OCI-M1 (cell line): ENCODE data around the gene SFXN5.

Experiments used
- DNase-seq: peaks from one replicate; lab custom pipeline; 2025; lab: John Stamatoyannopoulos, UW

Gene SFXN5

DNA sequence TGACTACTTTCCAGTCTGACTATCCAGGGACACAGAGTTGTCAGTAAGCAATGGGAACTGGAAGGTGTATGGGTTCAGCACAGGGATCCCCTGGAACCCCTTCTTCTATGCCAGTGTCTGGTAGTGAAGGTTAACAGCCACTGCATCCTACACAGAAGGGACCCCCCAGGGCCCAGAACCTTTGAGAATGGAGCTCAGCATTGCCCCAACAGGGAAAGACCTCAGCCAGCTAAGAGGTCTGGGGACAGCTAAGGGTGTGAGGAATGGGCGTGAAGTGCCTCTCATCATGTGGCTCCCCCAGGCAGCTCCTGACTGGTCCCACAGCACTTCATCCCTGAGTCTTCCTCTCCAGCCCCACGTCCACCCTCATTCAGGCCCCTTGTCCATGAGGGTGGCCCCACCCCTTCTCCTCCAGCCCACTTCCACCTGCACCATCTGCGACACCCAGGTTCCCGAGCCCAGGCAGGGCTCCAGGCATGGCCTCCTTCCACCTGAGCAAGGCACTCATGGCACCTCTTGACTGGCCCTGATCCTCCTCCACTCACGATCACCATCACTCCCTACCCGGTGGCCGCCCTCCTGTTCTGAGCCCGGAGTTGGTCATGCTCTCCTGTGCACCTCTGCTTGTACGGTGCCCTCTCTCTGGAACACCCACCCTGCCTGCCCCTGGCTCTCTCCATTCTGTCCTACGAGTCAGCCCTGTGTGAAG, 77.1 kb downstream of the SFXN5 start:
- DNase-seq, result no peak

DNA sequence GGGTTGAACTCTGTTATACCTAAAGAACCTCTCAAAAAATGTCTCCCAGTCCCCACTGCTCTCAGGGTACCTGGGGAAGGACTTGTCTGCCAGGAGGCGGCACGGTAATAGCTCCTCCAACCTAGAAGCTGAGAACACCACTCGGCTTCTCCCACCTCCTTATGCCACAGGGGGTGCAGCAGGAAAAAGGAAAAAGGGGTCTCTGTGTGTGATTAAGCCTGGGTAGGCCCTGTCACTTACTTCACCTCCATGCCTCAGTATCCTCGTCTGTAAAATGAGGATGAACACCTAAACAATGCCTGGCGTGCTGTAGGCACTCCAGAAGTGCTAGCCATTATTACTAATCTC, 77.6 kb downstream of the SFXN5 start:
- DNase-seq, result no peak

DNA sequence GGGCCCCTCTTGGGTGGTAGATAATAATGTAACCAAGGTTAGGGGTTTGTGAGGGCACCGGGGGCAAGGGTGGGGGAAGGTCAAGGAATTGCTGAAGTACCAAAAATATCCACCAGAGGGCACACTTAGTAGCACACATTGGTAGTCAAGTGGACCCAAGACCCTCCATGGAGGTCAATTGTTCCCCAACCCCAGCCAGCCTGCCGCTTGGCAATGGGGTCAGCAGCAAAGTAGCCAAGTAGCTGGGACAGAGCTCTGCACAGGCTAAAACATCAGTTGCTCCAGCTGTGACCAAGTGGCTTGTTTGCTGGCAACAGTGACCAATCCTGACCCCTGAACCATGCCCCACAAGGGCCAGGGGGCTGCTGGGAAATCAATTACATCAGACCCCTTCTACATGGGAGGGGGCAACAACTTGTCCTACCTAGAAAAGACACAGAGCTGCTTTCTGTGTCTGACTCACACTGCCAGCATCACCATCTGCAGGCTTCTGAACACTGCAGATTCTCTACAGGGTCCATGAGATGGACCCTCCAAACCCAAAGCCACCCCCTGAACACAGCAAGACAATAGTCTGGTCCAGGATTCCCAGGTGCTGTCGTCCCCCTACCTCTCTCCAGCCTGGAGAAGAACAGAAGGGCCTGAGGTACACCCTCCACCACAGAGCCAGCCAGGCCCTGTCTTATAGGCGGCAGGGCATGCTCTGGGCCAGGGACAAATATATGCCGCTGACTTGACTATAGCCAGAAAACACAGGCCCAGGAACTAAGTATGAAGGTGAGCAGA, 78.2 kb downstream of the SFXN5 start:
- DNase-seq, result peak; percentile 51

DNA sequence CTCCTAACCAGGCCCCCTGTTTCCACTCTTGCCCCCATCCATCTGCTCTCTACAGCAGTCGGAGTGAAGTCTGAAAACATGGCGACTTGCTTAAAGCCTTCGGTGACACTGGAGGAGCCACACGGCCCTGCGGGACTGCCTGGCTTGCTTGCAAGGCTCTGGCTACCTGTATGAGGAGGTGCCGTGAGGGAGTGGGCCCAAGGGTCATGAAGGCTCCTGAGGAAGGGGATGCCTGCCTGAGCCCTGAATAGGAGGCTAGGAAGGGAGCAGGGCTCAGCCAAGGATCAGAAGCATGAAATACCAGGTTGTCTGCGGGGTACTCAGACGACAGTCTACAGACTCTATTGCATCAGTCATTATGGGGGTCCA, 78.8 kb downstream of the SFXN5 start:
- DNase-seq, result no peak

DNA sequence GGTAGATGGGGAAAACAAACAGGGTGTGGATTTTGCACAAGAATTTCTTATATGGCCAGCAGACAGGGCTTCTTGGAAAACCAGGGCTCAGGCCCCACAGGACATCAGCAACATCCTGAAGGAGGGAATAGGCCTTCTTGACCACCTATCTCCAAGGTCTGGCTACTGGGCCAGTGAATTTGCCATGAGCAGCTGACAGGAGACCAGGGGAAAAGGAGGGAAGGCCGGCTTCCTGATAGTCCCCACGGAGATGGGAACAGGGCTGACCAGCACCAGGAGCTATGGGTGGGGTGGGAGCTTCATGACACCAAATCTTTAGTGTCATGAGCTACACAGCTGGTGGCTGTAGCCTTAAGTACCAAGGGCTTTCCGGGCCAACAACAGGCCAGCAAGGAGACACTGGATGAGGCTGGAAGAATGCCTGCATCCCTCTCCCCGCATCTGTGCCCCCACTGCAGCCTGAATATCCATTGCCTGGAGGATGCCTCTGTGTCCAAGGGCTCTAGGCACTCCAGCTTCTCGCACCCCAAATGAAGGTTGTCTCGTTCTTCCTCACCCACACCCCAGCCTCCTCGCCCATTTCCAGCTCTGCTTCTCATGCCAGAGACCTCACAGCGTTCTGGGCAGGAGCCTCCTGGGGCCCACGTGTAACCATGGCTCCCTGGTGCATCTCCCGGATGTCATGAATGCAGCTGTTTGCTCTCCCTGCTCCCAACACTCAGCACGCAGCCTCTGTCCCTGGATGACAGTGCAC, 79.4 kb downstream of the SFXN5 start:
- DNase-seq, result no peak

DNA sequence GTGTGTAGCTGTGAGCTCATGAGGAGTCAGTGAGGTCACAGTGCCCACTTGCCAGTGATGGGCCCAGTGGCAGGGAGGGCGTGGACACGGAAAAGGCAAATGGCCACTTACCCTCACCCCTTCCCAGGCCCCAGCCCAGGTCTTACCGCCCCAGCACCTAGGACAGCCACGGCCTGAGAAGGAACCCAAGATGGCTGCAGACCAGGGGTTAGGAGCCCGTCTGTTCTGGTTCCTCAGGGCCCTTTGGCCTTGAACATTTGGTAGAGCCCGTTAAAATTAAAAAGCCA, 80.1 kb downstream of the SFXN5 start:
- DNase-seq, result no peak

DNA sequence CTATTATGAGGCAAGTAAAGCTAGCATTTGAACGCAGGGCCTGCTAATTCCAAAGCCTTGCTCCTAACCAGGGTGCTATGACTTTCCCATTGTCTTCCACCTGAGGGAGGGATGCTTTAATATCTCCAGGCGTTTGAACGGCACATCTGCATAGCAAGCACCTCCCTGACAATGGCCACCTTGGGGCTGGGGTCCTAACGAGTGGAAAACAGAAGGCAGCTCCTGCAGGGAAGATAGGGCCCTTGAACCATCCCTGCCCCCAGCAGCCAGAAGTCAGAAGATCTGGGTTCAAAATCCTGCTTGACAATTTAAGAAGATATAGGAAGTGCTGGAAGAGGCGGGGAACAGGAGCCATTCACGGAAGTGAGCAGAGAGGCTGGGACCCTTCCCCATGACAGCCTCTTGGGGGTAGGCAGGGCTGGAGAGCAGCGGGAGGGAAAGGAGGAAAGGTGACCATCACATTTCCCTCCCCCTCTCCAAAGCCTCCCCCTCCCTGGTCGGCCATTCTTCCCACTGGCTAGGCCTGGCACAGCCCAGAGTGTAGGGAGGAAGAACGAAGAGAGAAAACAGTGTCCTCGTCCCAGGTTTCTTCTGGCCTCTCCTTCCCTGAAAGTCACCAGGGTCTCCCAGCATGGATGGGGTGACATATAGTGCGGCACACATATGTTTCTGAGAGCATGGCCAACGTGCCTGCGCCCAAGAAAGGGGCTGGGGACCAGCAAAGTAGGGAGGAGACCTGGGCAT, 80.6 kb downstream of the SFXN5 start:
- DNase-seq, result no peak

DNA sequence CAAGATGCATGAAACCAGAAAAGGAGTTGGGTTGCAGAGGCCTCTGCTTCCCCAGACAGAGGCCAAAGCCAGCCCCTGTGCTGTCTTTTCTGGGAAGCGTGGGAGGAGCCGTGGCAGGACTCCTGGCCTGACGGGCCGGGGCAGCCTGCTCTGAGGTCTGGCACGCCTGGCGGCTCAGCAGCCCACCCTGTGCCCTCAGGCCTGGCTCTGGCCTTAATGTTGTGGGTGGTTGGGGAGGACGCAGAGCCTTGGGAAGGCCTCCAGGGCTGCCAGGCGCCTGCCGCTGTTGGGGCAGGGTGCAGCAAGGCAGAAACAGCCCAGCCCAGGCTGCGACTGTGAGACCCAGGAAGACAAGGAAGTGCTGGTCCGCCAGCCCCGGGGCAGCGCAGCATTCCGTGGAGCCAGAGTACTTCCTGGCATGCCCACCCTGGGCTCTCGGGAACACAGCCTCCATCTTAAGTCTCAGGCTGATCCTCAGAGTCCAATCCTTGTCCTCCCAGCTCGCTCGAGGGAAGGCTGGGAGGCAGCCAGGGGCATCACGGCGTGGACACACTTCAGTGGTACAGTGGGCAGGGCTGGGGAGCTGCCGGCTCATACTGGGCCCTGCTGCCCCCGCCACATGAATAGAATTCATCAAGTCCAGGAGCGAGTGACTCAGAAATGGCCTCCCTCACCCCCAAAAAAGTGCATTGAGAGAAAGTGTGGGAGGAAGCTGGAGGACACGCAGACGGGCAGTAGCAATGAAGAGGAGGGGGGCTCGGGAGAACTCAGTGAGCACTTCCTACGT, 81.5 kb downstream of the SFXN5 start:
- no peak for DNase-seq

DNA sequence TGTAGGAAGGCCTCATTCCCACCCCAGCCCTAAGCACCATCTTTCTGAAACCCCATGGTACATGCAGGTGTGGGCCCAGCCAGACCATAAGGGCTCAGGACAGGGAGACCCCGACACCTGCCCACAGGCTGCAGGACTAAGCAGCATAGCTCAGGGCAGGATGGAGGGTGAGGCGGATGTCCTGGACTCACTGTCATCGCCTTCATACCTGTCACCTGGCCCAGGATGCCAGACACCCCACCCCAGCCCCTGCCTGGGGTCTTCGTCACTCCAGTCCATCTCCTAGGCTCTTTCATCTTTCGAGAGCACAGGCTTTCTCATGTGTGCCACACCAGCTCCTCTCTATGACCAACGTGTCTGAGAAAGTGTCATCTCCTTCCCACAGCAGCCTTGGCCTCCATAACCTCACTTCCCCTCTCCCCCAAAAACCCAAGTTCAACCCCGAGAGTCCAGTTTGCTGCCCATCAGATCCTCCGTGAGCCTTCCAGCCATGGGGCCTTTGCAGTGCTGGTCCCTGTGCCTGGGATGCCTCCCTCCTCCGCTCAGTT, 82.7 kb downstream of the SFXN5 start:
- DNase-seq, result no peak

DNA sequence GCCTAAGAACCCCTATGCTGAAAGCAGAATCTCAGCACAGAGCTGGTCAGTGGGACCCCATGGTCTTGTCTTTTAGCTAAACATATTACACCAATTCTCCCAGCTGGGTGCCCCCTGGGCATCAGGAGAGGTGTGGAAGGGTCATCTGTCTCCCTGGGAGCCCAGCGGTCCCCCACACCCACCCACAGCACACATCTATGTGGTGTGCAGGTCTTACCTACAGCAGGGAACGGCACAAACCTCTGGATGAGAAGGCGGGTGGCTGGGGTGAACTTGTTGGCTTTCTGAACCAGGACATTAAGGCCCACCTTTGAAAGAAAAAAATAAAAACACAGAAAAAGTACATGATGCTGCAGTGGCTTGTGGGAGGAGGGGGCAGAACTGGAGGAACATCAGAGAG, 83.5 kb downstream of the SFXN5 start:
- DNase-seq, result no peak

DNA sequence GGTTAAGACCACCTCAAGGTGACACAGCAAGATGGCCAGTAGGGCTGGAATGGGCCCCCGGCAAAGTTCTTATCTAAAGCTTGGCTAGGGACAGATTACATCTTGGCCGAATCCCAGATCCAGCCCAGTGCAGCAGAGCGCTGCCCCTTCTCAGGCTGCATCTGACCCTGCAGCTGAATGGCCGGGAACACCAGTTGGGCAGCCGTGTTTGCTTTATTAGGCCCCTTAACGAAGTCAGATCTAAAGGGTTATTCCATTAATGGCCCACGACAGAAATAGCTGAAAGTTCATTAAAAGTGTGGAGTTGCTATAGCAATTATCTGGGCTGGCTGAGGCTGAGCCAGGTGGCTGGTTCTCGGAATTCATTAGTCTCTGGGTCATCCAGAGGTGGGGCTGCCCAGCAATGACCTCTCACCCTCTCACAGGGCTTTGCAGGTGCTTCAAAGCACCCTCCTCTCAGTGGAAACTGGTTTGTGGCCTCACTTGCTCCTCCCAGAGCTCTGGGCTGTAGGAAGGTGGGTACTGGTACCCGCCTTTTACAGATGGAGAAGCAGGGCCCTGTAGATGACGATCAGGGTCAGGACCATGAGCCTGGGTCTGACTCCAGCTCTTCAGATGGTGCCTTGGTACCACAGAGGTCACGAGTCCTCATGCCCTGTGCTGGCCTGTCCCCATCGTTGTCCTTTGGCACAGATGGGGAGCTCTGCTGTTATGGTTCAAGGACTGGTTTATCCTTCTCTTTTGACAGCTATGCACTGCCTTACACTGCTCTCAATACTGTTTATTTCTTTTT, 85.4 kb downstream of the SFXN5 start:
- no peak for DNase-seq

DNA sequence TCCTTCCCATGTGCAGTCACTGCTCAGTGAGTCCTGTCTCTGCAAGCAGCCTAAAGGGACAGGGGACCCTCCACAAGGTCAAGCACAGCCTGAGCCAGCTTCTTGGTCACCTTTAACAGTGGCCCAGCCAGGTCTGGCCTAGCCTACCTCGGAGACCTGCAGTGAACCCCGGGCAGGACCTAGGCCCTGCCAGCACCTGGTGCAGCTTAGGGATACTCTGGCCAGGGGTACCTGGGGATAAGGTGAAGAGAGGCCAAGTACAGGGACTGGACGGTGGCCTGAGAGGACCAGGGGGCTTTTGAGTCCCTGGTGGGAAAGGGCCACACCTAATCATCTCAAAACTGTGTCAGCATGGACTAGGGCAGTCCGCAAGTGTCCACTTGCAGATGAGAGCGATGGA, 86.4 kb downstream of the SFXN5 start:
- no peak for DNase-seq

DNA sequence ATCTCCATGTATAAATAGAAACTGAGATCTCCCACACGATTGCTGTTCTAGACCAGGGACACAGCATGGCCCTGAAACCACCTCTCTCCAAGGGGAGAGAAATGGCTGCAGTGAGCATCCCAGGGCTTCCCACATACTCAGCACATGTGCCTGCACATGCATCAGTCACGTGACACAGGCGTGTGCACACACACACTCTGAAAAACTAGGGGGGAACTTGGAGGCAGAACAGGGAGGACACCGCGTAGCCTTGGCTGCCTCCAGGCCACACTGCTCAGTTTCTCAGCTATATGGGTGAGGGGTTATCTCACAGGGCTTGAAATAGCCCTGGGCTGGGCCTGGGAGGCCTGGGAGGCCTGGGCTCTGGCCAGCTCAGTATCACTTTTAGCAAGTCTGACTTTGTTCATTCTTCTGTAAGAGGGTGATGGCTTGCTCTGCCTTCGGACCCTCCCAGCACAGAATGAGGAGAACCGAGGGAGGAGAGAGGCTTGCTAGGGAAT, 87.3 kb downstream of the SFXN5 start:
- DNase-seq, result no peak

DNA sequence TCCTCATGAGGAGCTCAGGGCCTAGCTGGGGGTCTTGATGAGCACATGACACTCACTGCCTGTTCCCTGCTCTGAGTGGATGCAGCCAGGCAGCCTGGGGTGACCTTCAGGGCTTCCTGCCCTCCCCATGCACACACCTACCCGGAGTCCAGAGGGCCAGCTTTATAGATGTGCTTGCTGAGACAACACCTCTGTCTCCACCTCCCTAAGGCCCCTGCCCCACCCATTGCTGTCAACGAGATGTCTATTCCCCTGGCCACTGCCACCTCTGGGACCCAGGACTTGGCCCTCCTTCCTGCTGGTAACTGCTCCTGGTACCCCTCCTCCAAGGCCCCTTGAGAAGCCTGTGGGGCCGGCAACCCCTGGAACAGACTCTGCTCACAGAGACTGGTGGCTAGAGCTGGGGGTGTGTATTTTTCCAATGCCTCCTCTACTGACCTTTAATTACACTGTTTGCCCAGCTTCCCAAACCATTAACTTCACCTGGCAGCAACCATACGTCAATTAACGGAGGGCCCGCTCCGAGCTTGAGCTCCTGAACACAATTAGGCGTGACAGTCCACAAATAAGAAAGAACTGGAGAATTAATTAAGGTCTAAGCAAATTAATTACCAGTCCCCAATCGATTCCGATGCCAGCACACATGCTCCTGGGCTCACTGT, 87.9 kb downstream of the SFXN5 start:
- no peak for DNase-seq

DNA sequence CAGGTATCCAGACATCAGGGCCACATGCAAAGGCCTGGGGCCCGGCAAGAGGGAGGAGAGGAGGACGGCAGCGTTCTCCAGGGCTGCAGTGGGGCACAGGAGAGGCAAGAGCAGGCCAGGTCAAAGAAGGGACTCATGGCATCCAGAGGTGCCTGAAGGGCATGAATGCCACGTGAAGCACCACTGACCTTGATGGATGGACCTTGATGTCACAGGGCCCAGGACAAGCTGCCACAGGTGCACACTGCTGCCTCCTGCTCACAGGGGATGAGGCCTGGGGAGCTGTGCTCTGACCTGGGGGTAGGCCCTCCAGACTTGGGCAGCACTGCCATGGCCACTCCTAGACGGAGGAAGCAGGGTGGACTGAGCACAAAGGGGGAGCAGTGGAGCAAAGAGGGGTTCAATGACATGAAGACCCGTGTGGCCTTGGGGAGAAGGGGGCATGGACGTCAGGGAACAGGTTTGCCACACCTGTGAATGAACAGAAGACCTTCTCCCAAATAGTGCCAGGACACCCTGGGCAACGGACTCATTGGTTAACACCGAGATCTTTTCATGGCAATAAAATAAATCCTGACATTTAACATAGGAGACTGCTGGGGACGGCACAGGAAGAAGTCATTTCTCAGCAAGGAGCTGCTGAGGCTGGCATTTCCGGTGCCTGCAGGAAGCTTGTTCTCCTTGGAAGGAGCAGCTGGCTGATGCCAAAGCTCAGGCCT, 88.6 kb downstream of the SFXN5 start:
- no peak for DNase-seq

DNA sequence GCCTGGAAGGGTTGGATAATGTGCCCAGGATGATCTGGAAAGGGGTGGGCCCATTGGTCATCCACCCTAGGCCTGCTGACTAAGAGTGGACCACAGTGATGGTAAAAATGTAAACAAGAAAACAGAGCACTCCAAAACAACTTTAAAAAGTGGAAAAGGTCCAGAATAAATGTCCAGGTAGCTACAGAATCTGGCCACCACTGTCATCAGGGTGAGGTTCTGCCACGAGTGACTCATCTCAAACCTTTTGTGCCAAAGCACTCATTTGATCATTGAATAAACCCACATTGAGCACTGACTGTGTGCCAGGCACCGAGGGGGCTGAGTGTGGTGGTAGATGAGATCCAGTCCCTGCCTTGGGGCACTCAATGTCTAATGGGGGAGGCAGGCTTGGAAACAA, 89.3 kb downstream of the SFXN5 start:
- no peak for DNase-seq

DNA sequence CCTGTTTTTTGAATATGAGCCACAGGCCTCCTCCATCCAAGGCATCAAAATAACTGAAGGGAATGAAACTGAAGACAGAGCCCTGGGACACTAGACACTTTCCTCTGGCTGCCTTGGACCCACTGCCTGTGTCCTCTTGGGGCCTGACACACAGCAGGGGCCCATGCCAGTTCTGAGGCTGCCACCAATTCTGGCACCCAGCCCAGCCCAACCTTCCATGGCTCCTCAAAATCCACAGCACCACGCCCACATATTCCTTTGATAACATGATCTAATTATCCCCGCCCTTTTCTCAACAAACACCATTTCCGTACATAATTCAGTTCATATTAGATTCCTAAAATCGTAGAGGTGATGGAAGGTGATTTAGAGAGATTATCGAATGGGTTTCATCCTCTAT, 90.0 kb downstream of the SFXN5 start:
- DNase-seq, result no peak

DNA sequence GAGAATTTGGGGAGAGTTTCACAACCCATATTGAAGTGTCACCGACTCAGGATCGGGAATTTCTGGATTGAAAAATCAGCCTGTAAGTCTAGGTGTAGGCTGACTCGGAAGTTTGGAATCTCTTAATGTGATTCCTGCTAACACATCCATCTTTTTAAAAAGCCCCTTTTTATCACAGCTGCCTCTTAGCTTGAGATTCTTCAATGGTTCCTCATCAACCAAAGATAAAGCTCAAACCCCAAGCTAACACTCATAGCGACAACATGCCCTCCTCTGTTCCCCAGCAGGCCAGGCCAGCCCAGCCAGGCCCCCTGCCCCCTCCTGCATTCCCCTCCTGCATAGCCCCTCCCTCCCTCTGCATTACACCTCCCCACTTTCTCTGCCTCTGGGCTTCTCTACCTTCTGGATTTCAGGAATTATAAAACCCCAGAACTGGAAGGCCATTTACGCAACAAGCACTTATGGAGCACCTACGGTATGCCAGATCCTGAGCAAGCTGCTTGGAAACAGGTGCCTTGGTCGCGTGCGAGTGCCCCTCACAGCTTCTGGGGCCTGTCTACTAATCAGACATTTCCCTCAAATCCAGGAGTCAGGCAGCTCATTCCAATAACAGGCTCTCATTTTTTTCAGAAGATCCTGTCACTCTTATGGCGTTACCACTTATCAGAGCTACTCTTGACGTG, 90.8 kb downstream of the SFXN5 start:
- no peak for DNase-seq

DNA sequence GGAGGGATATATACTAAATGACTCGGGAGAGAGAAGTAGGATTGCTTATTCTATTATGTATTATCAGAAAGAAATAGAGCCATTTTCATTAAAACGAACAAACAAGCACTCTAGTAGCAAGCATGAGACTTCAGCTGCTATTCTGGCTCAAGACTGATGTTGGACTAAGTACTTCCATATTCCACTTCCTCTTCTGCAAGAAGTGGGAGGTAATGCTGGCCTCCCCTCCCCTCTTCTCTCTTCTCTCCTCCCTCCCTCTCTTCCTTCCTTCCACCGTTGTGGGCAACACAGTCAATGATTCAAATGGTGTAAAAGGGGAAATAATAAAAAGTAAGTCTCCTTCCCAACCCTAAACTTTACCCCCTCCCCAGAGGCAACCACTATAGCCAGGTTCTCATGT, 91.6 kb downstream of the SFXN5 start:
- DNase-seq, result peak; percentile 77
